K562 (cell line): ENCODE measurements around the gene PIGK. TPM values are rescaled to one million over a fixed set of nuclear protein-coding genes. Genes with fewer than 3 reads are reported as not detected.

ENCODE experiments used
- CREM ChIP-seq: IDR thresholded peaks from 2 replicates; pipeline ENCODE4 v1.6.1; 2014; ENCODE audit warnings: antibody characterized with exemption, low read depth
- DMBX1 ChIP-seq: fragments of 250-450 bp; sonication (Bioruptor Pico); IDR thresholded peaks from 2 replicates; pipeline ENCODE4 v1.8.0; 2022; ENCODE audit warnings: inconsistent platforms, mild to moderate bottlenecking, moderate library complexity, borderline replicate concordance
- EGR1 ChIP-seq: fragments of 450-650 bp; conservative IDR thresholded peaks from 2 replicates; pipeline ENCODE4 v1.6.1; 2017; ENCODE audit warnings: mild to moderate bottlenecking
- GTF2E2 ChIP-seq: fragments of 200-800 bp; sonication (Bioruptor generic); IDR thresholded peaks from 2 replicates; pipeline ENCODE4 v1.6.1; 2016; ENCODE audit warnings: missing genetic modification characterization, missing compliant biosample characterization
- HDAC8 ChIP-seq: fragments of 450-650 bp; IDR thresholded peaks from 2 replicates; pipeline ENCODE4 v1.6.1; 2016; ENCODE audit warnings: mild to moderate bottlenecking, missing genetic modification characterization, moderate library complexity, missing compliant biosample characterization
- KLF10 ChIP-seq: fragments of 250-450 bp; sonication (Bioruptor Pico); IDR thresholded peaks from 2 replicates; pipeline ENCODE4 v1.6.1; 2021; ENCODE audit warnings: matching md5 sums
- NFE2L1 ChIP-seq: fragments of 450-650 bp; IDR thresholded peaks from 2 replicates; pipeline ENCODE4 v1.6.1; 2016; ENCODE audit warnings: missing genetic modification characterization, low read depth, mild to moderate bottlenecking, missing compliant biosample characterization, moderate library complexity, borderline replicate concordance
- NR4A1 ChIP-seq, 2 experiments: fragments of 250-450 bp in 1 of 2; fragments of 450-650 bp in 1 of 2; sonication (Bioruptor Pico) in 1 of 2; IDR thresholded peaks; 2 replicates each; pipeline versions ENCODE4 v1.4.0 to v1.6.1; 2016 to 2020; ENCODE audit warnings: mild to moderate bottlenecking in 2 of 2, missing compliant biosample characterization in 1 of 2, missing genetic modification characterization in 1 of 2, moderate library complexity in 1 of 2
- POLR2AphosphoS5 ChIP-seq: IDR thresholded peaks from 2 replicates; pipeline ENCODE4 v1.6.1; 2011; ENCODE audit warnings: mild to moderate bottlenecking, low read depth, low read length, moderate library complexity; ENCODE audit not compliant: control insufficient read depth, insufficient read depth
- PRMT5 ChIP-seq: sonication (generic); formaldehyde crosslinking; IDR thresholded peaks from 2 replicates; pipeline ENCODE4 v1.5.0; 2020; ENCODE audit warnings: missing genetic modification reagents
- RBM39 ChIP-seq: fragments of 200-400 bp; formaldehyde crosslinking; optimal IDR thresholded peaks from 2 replicates; pipeline ENCODE3; 2018; ENCODE audit warnings: low read depth, low read length
- SIN3B ChIP-seq: fragments of 450-650 bp; IDR thresholded peaks from 2 replicates; pipeline ENCODE4 v1.6.1; 2017; ENCODE audit warnings: low read depth, mild to moderate bottlenecking, moderate library complexity
- SIRT6 ChIP-seq: IDR thresholded peaks from one replicate; pipeline ENCODE4 v1.6.1; 2012; ENCODE audit warnings: low read depth, mild to moderate bottlenecking, control low read depth, inconsistent platforms, low read length, moderate library complexity
- SUPT5H ChIP-seq: fragments of 450-650 bp; IDR thresholded peaks from 2 replicates; pipeline ENCODE4 v1.6.1; 2016
- TGIF2 ChIP-seq: sonication (generic); formaldehyde crosslinking; IDR thresholded peaks from 2 replicates; pipeline ENCODE4 v1.8.1; 2022; ENCODE audit warnings: mild to moderate bottlenecking, missing genetic modification reagents, moderate library complexity
- ZNF174 ChIP-seq: fragments of 250-450 bp; sonication (Bioruptor Pico); IDR thresholded peaks from 2 replicates; pipeline ENCODE4 v1.4.0; 2020; ENCODE audit warnings: mild to moderate bottlenecking
- ZNF347 ChIP-seq: fragments of 450-650 bp; formaldehyde crosslinking; IDR thresholded peaks from 2 replicates; pipeline ENCODE4 v1.4.0; 2020; ENCODE audit warnings: low read depth, mild to moderate bottlenecking, moderate library complexity
- ZNF445 ChIP-seq: fragments of 250-450 bp; sonication (Bioruptor Pico); IDR thresholded peaks from 2 replicates; pipeline ENCODE4 v1.4.0; 2020; ENCODE audit warnings: low read depth, mild to moderate bottlenecking, moderate library complexity
- polyA plus RNA-seq, 8 experiments: library from polyadenylated mRNA; depleted of rRNA in 4 of 8; stranded (reverse) in 5 of 8; unstranded in 3 of 8; fragments of >200 nt; fragmentation: Nextera tagmentation in 2 of 8; fragmentation: Illumina TruSeq in 1 of 8; extraction: Ambion mirVana in 2 of 8; extraction: Trizol in 1 of 8; gene quantifications; 2 replicates each; pipeline versions ENCODE4 v1.2.1 to v1.2.3, GENCODE V29; 2011 to 2014; ENCODE audit warnings: inconsistent platforms in 1 of 8, missing spikeins in 1 of 8
- total RNA-seq, 7 experiments: library from RNA; depleted of rRNA in 6 of 7; stranded (reverse); fragments of >200 nt in 6 of 7; fragmentation: Illumina TruSeq in 2 of 7; extraction: Trizol in 2 of 7; gene quantifications; 2 replicates each; pipeline versions ENCODE4 v1.2.1 to v1.2.3, GENCODE V29; 2011 to 2021; ENCODE audit warnings: low replicate concordance in 1 of 7
- TF ChIP-seq, protein P1 (sequence below), 2 experiments: fragments of 450-650 bp in 1 of 2; sonication (generic) in 1 of 2; formaldehyde crosslinking; conservative IDR thresholded peaks; 2 replicates each; pipeline versions ENCODE4 v1.4.0 to v1.8.1; 2020 to 2022; ENCODE audit warnings: mild to moderate bottlenecking in 1 of 2, missing genetic modification reagents in 1 of 2
- TF ChIP-seq, protein P2 (sequence below): fragments of 200-800 bp; sonication (Bioruptor generic); IDR thresholded peaks from 2 replicates; pipeline ENCODE4 v1.6.1; 2017; ENCODE audit warnings: missing genetic modification characterization, missing compliant biosample characterization
- TF ChIP-seq, protein P3 (sequence below): fragments of 450-650 bp; IDR thresholded peaks from 2 replicates; pipeline ENCODE4 v1.7.0; 2016; ENCODE audit warnings: borderline replicate concordance
- TF ChIP-seq, protein P4 (sequence below): fragments of 250-450 bp; sonication (Bioruptor Pico); IDR thresholded peaks from 2 replicates; pipeline ENCODE4 v1.4.0; 2020; ENCODE audit warnings: mild to moderate bottlenecking

The PIGK gene
- total and polyA plus RNA-seq, 9 of the 15 experiments (the other 6 are each of a cell fraction or from before 2014, with no cell fraction given), result 15.7 to 59.5 (median 29.9) TPM

DNA sequence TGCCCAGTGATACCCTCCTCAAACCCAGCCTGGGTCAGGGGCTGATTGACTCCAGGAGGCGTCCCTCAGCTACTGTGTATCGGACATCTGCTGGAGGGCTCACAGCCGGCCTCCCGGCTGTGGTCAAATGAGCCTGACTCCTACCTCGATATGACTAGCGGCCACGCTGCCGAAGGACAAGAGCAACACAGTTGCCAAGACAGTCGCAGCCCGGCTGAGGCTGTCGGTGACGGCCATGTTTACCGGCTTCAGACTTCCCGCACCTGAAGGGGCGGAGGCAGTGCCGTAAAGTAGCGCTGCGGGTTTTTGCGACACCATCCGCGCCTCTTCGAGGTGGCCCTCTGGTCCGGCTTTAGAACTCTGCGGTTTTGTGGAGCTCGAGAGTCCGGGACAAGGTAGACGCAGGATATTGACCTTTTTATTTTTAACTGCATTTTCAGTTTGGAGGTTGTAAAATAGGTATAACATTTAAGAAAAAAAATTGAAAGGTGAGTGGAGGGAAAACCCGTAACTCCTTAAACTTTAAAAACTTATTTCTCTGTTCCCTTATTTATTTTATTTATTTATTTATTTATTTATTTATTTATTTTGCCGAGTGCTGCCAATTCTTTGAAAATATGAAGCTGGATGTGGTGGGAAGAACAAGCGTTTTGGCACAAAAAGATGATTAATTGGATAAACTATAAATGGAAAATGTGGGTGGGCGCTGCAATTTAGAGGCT, at the start of gene PIGK (continued):
- TF ChIP-seq POLR2AphosphoS5 (peak; percentile 79), ZNF174 (no peak), HDAC8 (tag) (no peak), ZNF445 (CRISPR knock-in tag) (no peak), TGIF2 (CRISPR knock-in tag) (no peak), RBM39 (no peak), EGR1 (no peak), CREM (peak; percentile 66), GTF2E2 (tag) (peak; percentile 48; the same call in 1 of the 2 replicates), SIN3B (peak; percentile 83), DMBX1 (CRISPR knock-in tag) (no peak), SUPT5H (peak; percentile 82), ZNF347 (no peak), SIRT6 (no peak), NR4A1 (CRISPR knock-in tag; IDR thresholded peaks at IDR 0.05) (no peak), NR4A1 (tag; IDR thresholded peaks at IDR 0.05) (no peak), NFE2L1 (tag) (no peak), KLF10 (CRISPR knock-in tag) (no peak), PRMT5 (CRISPR knock-in tag) (no peak)
- TF ChIP-seq, protein P1, sequence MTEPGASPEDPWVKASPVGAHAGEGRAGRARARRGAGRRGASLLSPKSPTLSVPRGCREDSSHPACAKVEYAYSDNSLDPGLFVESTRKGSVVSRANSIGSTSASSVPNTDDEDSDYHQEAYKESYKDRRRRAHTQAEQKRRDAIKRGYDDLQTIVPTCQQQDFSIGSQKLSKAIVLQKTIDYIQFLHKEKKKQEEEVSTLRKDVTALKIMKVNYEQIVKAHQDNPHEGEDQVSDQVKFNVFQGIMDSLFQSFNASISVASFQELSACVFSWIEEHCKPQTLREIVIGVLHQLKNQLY (CRISPR knock-in tag; conservative IDR thresholded peaks at IDR 0.05), result no peak
- TF ChIP-seq, protein P2, sequence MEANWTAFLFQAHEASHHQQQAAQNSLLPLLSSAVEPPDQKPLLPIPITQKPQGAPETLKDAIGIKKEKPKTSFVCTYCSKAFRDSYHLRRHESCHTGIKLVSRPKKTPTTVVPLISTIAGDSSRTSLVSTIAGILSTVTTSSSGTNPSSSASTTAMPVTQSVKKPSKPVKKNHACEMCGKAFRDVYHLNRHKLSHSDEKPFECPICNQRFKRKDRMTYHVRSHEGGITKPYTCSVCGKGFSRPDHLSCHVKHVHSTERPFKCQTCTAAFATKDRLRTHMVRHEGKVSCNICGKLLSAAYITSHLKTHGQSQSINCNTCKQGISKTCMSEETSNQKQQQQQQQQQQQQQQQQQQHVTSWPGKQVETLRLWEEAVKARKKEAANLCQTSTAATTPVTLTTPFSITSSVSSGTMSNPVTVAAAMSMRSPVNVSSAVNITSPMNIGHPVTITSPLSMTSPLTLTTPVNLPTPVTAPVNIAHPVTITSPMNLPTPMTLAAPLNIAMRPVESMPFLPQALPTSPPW (CRISPR knock-in tag), result peak; percentile 31; the same call in 1 of the 2 replicates
- TF ChIP-seq, protein P3, sequence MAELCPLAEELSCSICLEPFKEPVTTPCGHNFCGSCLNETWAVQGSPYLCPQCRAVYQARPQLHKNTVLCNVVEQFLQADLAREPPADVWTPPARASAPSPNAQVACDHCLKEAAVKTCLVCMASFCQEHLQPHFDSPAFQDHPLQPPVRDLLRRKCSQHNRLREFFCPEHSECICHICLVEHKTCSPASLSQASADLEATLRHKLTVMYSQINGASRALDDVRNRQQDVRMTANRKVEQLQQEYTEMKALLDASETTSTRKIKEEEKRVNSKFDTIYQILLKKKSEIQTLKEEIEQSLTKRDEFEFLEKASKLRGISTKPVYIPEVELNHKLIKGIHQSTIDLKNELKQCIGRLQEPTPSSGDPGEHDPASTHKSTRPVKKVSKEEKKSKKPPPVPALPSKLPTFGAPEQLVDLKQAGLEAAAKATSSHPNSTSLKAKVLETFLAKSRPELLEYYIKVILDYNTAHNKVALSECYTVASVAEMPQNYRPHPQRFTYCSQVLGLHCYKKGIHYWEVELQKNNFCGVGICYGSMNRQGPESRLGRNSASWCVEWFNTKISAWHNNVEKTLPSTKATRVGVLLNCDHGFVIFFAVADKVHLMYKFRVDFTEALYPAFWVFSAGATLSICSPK, result no peak
- TF ChIP-seq, protein P4, sequence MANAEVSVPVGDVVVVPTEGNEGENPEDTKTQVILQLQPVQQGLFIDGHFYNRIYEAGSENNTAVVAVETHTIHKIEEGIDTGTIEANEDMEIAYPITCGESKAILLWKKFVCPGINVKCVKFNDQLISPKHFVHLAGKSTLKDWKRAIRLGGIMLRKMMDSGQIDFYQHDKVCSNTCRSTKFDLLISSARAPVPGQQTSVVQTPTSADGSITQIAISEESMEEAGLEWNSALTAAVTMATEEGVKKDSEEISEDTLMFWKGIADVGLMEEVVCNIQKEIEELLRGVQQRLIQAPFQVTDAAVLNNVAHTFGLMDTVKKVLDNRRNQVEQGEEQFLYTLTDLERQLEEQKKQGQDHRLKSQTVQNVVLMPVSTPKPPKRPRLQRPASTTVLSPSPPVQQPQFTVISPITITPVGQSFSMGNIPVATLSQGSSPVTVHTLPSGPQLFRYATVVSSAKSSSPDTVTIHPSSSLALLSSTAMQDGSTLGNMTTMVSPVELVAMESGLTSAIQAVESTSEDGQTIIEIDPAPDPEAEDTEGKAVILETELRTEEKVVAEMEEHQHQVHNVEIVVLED, result no peak
